RKO (cell line): Measurements from ENCODE around the gene ATP2B2.

Experiments used
- DNase-seq: peaks from one replicate; pipeline ENCODE4 v3.0.0-alpha.2; 2016; ENCODE audit warnings: low spot score

The ATP2B2 gene

GRCh38 chr3:10342781-10343180 lies 162.6 kb downstream of the ATP2B2 start:
- no peak for DNase-seq

GRCh38 chr3:10341901-10342398 lies 163.4 kb downstream of the ATP2B2 start:
- DNase-seq = no peak

- no peak for DNase-seq
Measured at GRCh38 chr3:10340476-10340875, 164.9 kb downstream of the ATP2B2 start.

- DNase-seq = no peak
Measured at GRCh38 chr3:10340046-10340445, 165.3 kb downstream of the ATP2B2 start.

GRCh38 chr3:10339376-10339955 lies 165.9 kb downstream of the ATP2B2 start:
- no peak for DNase-seq

GRCh38 chr3:10338591-10339353 lies 166.6 kb downstream of the ATP2B2 start:
- no peak for DNase-seq

GRCh38 chr3:10338164-10338470 lies 167.3 kb downstream of the ATP2B2 start:
- DNase-seq = no peak

GRCh38 chr3:10337323-10338163 lies 167.8 kb downstream of the ATP2B2 start:
- no peak for DNase-seq

- DNase-seq = no peak
Measured at GRCh38 chr3:10336761-10337160, 168.6 kb downstream of the ATP2B2 start.

GRCh38 chr3:10335871-10336622 lies 169.3 kb downstream of the ATP2B2 start:
- DNase-seq = no peak

GRCh38 chr3:10335190-10335738 lies 170.1 kb downstream of the ATP2B2 start:
- no peak for DNase-seq

- DNase-seq = no peak
Measured at GRCh38 chr3:10334459-10334858, 170.9 kb downstream of the ATP2B2 start.

- DNase-seq = no peak
Measured at GRCh38 chr3:10334042-10334441, 171.3 kb downstream of the ATP2B2 start.

- no peak for DNase-seq
Measured at GRCh38 chr3:10333349-10333650, 172.1 kb downstream of the ATP2B2 start.

GRCh38 chr3:10332481-10333348 lies 172.7 kb downstream of the ATP2B2 start:
- DNase-seq = no peak

- DNase-seq = no peak
Measured at GRCh38 chr3:10331320-10331719, 174.1 kb downstream of the ATP2B2 start.

GRCh38 chr3:10330319-10330718 lies 175.1 kb downstream of the ATP2B2 start:
- no peak for DNase-seq

GRCh38 chr3:10329495-10330015 lies 175.8 kb downstream of the ATP2B2 start:
- DNase-seq = no peak

- no peak for DNase-seq
Measured at GRCh38 chr3:10328460-10329071, 176.8 kb downstream of the ATP2B2 start.

- DNase-seq = no peak
Measured at GRCh38 chr3:10327592-10327991, 177.8 kb downstream of the ATP2B2 start.
